CD4-positive, alpha-beta T cell (primary cell): ENCODE measurements around the gene ENSA. TPM values are rescaled to one million over a fixed set of nuclear protein-coding genes. Genes with fewer than 3 reads are reported as not detected.
"Not testable (repeated sequence)": the region's sequence is repeated elsewhere in the genome, so short reads cannot be mapped to it uniquely, and the experiment has no call there.

ENCODE experiments used
- ATAC-seq: fragments of 200-7000 bp; cut with Tn5 transposase; one replicate; pipeline ENCODE4 v1.10.0; 2022; ENCODE audit warnings: mild to moderate bottlenecking; ENCODE audit not compliant: poor library complexity
- CTCF ChIA-PET: fragments of 350-600 bp; sonication (Branson Sonifier 250); formaldehyde crosslinking; loops from one replicate; lab custom pipeline; 2021; ENCODE audit warnings: antibody characterized with exemption, inconsistent platforms; lab: Charles Lee
- POLR2A ChIA-PET: fragments of 350-600 bp; sonication (Branson Sonifier 250); formaldehyde crosslinking; loops from one replicate; lab custom pipeline; 2021; ENCODE audit warnings: antibody characterized with exemption, inconsistent platforms; lab: Charles Lee
- DNase-seq, 14 experiments: peaks; one replicate each; pipeline ENCODE4 v3.0.0-alpha.2; 2013 to 2020; ENCODE audit warnings: mixed read lengths in 2 of 14
- H3K27ac ChIP-seq, 2 donors: one replicate each; pipeline versions ENCODE4 v1.5.1 to v1.7.0; 2013; ENCODE audit warnings: low read length in 2 of 2, low read depth in 1 of 2, mild to moderate bottlenecking in 1 of 2
- H3K27me3 ChIP-seq, 2 experiments: 1 replicate in 1 of 2; 2 replicates in 1 of 2; pipeline versions ENCODE4 v1.6.1 to v1.7.0; 2013; ENCODE audit warnings: low read length in 2 of 2, control low read depth in 1 of 2, mild to moderate bottlenecking in 1 of 2, moderate library complexity in 1 of 2; ENCODE audit not compliant: insufficient read depth in 2 of 2, control insufficient read depth in 1 of 2
- H3K36me3 ChIP-seq: one replicate; pipeline ENCODE4 v1.6.1; 2013; ENCODE audit warnings: low read length, control low read depth; ENCODE audit not compliant: insufficient read depth
- H3K4me1 ChIP-seq: one replicate; pipeline ENCODE4 v1.6.1; 2013; ENCODE audit warnings: low read length, control low read depth; ENCODE audit not compliant: insufficient read depth
- H3K4me3 ChIP-seq: one replicate; pipeline ENCODE4 v1.5.1; 2013; ENCODE audit warnings: mild to moderate bottlenecking, low read length, moderate library complexity
- H3K9me3 ChIP-seq, 2 experiments: 1 replicate in 1 of 2; 2 replicates in 1 of 2; pipeline versions ENCODE4 v1.6.1 to v1.7.0; 2013; ENCODE audit warnings: low read length in 2 of 2, mild to moderate bottlenecking in 2 of 2, control low read depth in 1 of 2, moderate library complexity in 1 of 2; ENCODE audit not compliant: control insufficient read depth in 1 of 2, insufficient read depth in 1 of 2
- H3K27ac Mint-ChIP-seq: one replicate; pipeline ENCODE4 v1.8.0; 2020; ENCODE audit warnings: mixed read lengths
- H3K27me3 Mint-ChIP-seq: one replicate; pipeline ENCODE4 v1.8.0; 2021; ENCODE audit warnings: mixed read lengths
- H3K36me3 Mint-ChIP-seq: one replicate; pipeline ENCODE4 v1.8.0; 2021; ENCODE audit warnings: low read depth, mixed read lengths
- H3K4me1 Mint-ChIP-seq: one replicate; pipeline ENCODE4 v1.8.0; 2021; ENCODE audit warnings: low read depth, mixed read lengths
- H3K4me3 Mint-ChIP-seq: one replicate; pipeline ENCODE4 v1.8.0; 2020; ENCODE audit warnings: mild to moderate bottlenecking, mixed read lengths
- H3K9me3 Mint-ChIP-seq: one replicate; pipeline ENCODE4 v1.8.0; 2020; ENCODE audit warnings: mixed read lengths
- CTCF ChIP-seq: fragments of 200-600 bp; IDR thresholded peaks from one replicate; pipeline ENCODE4 v1.8.0; 2022; ENCODE audit warnings: antibody characterized with exemption, mild to moderate bottlenecking
- intact Hi-C, 2 experiments: fragments of 100-400 bp; cut with DNase I in 1 of 2; cut with micrococcal nuclease in 1 of 2; formaldehyde crosslinking; loops; one replicate each; pipeline versions ENCODE4 v1.15.1 to v1.9.0; 2023 to 2025; cut with DNase I, micrococcal nuclease
- total RNA-seq, 174 experiments: library from RNA in 2 of 174; stranded (reverse) in 2 of 174; gene quantifications; one replicate each; pipeline ENCODE4 v1.2.3 and lab custom pipeline; 2021 to 2026

ENSA gene
- total RNA-seq, 2 experiments from 2014 or later, result 132 to 137 TPM

GRCh38 chr1:150649441-150650075 lies 20.1 kb upstream of the ENSA start:
- H3K4me1 Mint-ChIP-seq, result no peaks in the 10 kb centered on the region
- H3K27me3 Mint-ChIP-seq, result no peaks in the 10 kb centered on the region
- H3K27ac ChIP-seq, result no peak overlapping the region
- ChIA-PET POLR2A (interaction anchor here (1.0 to 1.7 kb wide), 2 partner anchors 20 to 89 kb away, joined by 4 to 5 read pairs; partner anchors contain the start of gene ENSA), CTCF (no interaction called here)
- H3K4me3 Mint-ChIP-seq, result no peak overlapping the region
- H3K27ac Mint-ChIP-seq, result no peak overlapping the region
- no peaks in the 10 kb centered on the region for H3K27me3 ChIP-seq
- no peak overlapping the region for H3K4me3 ChIP-seq
- H3K36me3 ChIP-seq, result peaks cover 51% of the 10 kb centered on the region
- ATAC-seq (no peak), DNase-seq (no peak)
- no peaks in the 10 kb centered on the region for H3K9me3 ChIP-seq
- H3K9me3 Mint-ChIP-seq, result no peaks in the 10 kb centered on the region
- H3K36me3 Mint-ChIP-seq, result peaks cover 70% of the 10 kb centered on the region
- intact Hi-C loops, result no loop called here
- H3K4me1 ChIP-seq, result no peaks in the 10 kb centered on the region
- no peak for TF ChIP-seq CTCF

- H3K27me3 ChIP-seq, result no peaks in the 10 kb centered on the region
- Mint-ChIP-seq H3K36me3 (peaks cover 21% of the 10 kb centered on the region), H3K4me3 (no peak overlapping the region), H3K27me3 (no peaks in the 10 kb centered on the region), H3K4me1 (no peaks in the 10 kb centered on the region), H3K9me3 (no peaks in the 10 kb centered on the region), H3K27ac (no peak overlapping the region)
- H3K4me3 ChIP-seq, result no peak overlapping the region
- no peaks in the 10 kb centered on the region for H3K4me1 ChIP-seq
- ATAC-seq, result no peak
- TF ChIP-seq CTCF, result no peak
- ChIA-PET POLR2A (interaction anchor here (1.6 kb wide), 1 partner anchor 13 kb away, joined by 4 read pairs; the partner anchor contains the start of gene ENSA), CTCF (no interaction called here)
- no peaks in the 10 kb centered on the region for H3K9me3 ChIP-seq
- no peak for DNase-seq
- H3K36me3 ChIP-seq, result peaks cover 16% of the 10 kb centered on the region
- H3K27ac ChIP-seq, result no peak overlapping the region
- intact Hi-C loops, result no loop called here
Observed at GRCh38 chr1:150642296-150642695, 12.9 kb upstream of the ENSA start.

GRCh38 chr1:150641126-150641815 lies 11.9 kb upstream of the ENSA start:
- H3K27ac Mint-ChIP-seq, H3K27me3 Mint-ChIP-seq, H3K9me3 Mint-ChIP-seq, H3K4me1 ChIP-seq, H3K4me3 Mint-ChIP-seq, CTCF ChIA-PET, H3K9me3 ChIP-seq, H3K36me3 ChIP-seq, intact Hi-C loops, ATAC-seq, H3K27me3 ChIP-seq, H3K4me3 ChIP-seq, DNase-seq, H3K27ac ChIP-seq, H3K4me1 Mint-ChIP-seq: not testable (repeated sequence)
- POLR2A ChIA-PET, result interaction anchor here (1.6 kb wide), 1 partner anchor 12 kb away, joined by 4 read pairs; the partner anchor contains the start of gene ENSA
- peaks cover 11% of the 10 kb centered on the region for H3K36me3 Mint-ChIP-seq

- CTCF ChIA-PET, result interaction anchor here (0.7 kb wide), 1 partner anchor 174 kb away, joined by 3 read pairs; no protein-coding TSS in a partner anchor
- H3K9me3 ChIP-seq, H3K4me3 ChIP-seq, H3K27me3 ChIP-seq, H3K4me1 ChIP-seq, H3K27me3 Mint-ChIP-seq, H3K4me1 Mint-ChIP-seq, H3K4me3 Mint-ChIP-seq, H3K9me3 Mint-ChIP-seq, H3K27ac ChIP-seq, H3K36me3 Mint-ChIP-seq, DNase-seq, H3K36me3 ChIP-seq, ATAC-seq, H3K27ac Mint-ChIP-seq: not testable (repeated sequence)
- intact Hi-C loops, result loop anchor here in 1 of 2 experiments (2.0 kb wide), 1 partner anchor 18 kb away; no protein-coding TSS in a partner anchor
- POLR2A ChIA-PET, result interaction anchor here (1.3 kb wide), 1 partner anchor 9 kb away, joined by 9 read pairs; the partner anchor contains the start of gene ENSA
Observed at GRCh38 chr1:150638430-150638829, 9.0 kb upstream of the ENSA start.

DNA sequence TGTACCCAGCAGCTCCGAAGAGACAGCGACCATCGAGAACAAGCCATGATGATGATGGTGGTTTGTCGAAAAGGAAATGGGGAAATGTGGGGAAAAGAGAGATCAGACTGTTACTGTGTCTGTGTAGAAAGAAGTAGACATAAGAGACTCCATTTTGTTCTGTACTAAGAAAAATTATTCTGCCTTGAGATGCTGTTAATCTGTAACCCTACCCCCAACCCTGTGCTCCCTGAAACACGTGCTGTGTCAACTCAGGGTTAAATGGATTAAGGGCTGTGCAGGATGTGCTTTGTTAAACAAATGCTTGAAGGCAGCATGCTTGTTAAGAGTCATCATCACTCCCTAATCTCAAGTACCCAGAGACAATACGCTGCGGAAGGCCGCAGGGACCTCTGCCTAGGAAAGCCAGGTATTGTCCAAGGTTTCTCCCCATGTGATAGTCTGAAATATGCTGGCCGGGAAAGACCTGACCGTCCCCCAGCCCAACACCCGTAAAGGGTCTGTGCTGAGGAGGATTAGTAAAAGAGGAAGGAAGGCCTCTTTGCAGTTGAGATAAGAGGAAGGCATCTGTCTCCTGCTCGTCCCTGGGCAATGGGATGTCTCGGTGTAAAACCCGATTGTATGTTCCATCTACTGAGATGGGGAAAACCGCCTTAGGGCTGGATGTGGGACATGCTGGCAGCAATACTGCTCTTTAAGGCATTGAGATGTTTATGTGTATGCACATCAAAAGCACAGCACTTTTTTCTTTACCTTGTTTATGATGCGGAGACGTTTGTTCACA lies 5.6 kb upstream of the ENSA start:
- H3K27ac Mint-ChIP-seq, H3K4me1 Mint-ChIP-seq, POLR2A ChIA-PET, H3K4me1 ChIP-seq, H3K36me3 ChIP-seq, H3K4me3 Mint-ChIP-seq, H3K27me3 ChIP-seq, DNase-seq, H3K36me3 Mint-ChIP-seq, H3K9me3 ChIP-seq, H3K4me3 ChIP-seq, CTCF ChIA-PET, ATAC-seq, H3K9me3 Mint-ChIP-seq, H3K27ac ChIP-seq, H3K27me3 Mint-ChIP-seq, intact Hi-C loops: not testable (repeated sequence)
